GM19463 (cell line): Measurements from ENCODE around the gene TBX21.
"Not testable (repeated sequence)": the region's sequence is repeated elsewhere in the genome, so short reads cannot be mapped to it uniquely, and the experiment has no call there.

Experiments used
- ATAC-seq: cut with Tn5 transposase; IDR thresholded peaks from one replicate; pipeline ENCODE4 v1.9.1; 2021; ENCODE audit warnings: mild to moderate bottlenecking, moderate library complexity; ENCODE audit not compliant: unreplicated experiment

TBX21 gene

DNA sequence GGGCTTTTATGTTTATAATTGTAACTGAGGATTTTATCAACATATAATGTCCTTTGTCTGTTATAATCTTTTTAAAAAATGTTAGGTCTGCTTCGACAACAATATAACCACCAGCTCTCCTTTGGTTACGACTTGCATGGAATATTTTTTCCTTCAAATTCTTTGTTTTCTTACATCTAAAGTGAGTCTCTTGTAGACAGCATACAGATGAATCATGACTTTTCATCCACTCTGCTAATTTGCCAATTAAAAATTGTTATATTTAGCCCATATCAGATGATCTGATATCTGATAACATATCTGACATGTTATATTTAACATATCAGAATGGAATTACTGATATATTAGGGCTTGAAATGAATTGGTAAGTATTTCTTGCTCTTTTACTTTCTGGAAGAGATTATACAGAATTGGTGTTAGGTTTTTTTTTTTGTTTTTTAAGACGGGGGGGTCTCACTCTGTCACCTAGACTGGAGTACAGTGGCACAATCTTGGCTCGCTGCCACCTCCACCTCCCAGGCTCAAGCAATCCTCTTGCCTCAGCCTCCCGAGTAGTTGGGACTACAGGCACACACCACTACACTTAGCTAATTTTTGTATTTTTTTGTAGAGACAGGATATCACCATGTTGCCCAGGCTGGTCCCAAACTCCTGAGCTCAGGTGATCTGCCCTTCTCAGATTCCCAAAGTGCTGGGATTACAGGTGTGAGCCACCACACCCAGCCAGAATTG, 27.5 kb downstream of the TBX21 start:
- no peak for ATAC-seq

DNA sequence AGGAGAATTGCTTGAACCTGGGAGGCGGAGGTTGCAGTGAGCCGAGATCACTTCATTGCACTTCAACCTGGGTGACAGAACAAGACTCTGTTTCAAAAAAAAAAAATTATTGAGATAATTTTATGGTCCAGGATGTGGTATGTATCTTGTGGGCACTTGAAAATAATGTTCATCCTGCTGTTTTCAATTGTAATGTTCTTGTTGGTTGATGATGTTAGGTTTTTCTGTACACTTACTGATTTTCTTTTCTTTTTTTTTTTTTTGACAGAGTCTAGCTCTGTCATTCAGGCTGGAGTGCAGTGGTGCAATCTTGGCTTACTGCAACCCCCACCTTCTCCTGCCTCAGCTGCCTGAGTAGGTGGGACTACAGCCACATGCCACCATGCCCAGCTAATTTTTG, 29.7 kb downstream of the TBX21 start:
- ATAC-seq: no peak

DNA sequence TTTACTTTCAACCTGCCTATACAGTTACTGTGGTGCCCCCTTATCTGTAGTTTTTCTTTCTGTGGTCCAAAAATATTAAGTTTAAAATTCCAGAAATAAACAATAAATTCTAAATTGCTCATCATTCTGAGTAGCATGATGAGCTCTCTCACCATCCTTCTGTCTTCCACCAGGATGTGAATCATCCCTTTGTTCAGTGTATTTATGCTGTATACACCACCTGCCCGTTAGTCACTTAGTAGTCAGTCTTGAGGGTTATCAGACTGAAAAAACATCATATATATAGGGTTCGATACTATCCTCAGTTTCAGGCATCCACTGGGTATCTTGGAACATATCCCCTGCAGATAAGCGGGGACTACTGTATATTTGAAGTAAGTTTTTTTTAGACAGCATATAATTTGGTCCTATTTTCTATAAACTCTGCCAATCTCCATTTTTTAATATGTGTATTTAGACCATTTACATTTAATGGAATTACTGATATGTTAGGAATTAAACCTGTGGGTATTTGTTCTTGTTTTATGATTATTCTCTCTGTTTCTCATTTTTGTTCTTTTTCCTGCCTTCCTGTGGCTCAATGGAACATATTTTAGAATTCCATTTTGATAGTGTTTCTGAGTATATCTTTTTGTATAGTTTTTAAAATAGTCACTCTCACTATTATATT, 31.0 kb downstream of the TBX21 start:
- no peak for ATAC-seq

DNA sequence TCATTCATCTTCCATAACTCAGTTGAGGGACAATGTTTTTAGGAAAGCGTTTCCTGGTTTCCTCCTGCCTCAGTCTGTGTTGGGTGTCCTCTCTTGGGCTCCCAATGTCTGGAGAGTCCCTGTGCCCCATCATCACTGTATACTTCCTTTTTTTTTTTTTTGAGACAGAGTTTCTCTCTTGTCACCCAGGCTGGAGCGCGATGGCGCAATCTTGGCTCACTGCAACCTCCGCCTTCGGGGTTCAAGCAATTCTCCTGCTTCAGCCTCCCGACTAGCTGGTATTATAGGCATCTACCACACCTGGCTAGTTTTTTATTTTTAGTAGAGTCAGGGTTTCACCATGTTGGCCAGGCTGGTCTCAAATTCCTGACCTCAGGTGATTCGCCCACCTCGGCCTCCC, 40.6 kb downstream of the TBX21 start:
- ATAC-seq: not testable (repeated sequence)

DNA sequence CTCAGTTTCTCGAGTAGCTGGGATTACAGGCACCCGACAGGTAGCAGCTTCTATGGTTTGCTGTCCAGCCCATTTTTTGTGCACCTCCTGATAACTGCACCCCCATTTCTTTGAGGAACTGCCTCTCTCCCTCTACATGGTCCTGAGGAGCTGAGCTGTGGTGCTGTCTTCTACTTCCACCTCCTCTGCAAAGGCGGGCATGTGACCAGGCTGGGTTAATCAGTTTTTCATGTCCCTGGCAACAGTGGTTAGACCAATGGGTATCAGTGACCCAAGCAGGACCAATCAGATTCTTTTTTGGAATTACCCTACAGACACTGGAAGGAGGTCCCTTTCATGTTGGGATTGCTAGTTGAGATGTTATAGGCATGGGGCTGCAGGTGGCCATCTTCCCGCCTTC, 41.3 kb downstream of the TBX21 start:
- no peak for ATAC-seq

DNA sequence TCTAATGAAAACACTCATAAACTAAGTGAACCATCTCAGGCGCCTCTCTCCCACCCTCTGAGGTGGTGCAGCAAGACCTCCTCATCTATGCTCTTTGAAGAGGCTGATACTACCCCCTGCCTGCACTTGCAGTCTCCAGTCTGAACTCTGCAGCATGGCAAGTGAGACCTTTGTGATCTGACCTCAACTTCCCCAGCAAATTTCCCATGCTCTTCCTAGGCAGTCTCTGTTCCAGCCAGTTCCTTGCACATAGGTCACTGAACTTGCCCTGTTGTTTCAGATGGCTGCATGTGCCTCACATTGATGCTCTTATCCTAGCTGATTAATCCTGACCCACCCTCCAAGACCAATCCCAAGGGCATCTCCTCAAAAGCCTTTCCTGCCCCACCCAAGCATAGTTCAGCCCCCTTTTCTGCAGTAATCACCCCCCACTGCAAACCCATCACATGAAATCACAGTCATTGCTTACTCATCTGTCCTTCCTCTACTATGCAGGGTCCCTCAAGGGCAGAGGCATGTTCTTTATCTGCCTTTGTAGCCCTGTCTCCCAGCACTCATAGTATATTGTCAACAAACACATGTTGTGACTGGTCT, 42.0 kb downstream of the TBX21 start:
- ATAC-seq: no peak

DNA sequence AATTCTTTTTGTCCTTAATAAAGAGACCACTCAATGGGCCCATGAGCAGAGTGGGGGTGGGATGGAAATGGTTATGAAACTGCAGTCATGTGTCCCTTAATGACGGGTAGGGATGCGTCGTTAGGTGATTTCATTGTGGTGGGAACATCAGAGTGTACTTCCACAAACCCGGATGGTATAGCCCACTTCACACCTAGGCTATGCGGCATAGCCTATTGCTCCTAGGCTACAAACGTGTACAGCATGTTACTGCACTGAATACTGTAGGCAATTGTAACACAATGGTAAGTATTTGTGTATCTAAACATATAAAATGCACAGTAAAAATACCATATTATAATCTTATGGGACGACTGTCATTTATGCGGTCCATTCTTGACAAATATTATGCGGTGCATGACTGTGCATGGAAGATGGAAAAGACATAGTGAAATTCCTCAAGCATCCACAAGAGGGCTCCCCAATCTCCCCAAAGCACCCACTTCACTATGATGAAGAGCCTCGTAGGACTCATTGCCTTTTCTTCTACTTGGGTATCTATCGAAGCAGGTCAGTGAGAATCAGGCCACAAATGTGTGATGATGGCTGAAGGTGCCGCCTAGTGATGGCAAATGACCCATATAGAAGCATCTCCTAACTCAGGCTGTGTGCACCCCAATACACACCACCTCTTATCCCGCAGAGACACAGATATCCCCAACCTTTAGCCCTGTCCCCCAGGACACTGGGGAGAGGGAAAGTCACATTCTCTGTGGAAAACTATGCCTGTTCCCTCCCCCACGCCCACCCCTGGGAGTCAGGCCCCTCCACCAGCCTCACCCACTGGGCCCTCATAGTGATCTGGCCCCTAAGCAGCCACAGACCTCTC, 43.5 kb downstream of the TBX21 start:
- no peak for ATAC-seq

DNA sequence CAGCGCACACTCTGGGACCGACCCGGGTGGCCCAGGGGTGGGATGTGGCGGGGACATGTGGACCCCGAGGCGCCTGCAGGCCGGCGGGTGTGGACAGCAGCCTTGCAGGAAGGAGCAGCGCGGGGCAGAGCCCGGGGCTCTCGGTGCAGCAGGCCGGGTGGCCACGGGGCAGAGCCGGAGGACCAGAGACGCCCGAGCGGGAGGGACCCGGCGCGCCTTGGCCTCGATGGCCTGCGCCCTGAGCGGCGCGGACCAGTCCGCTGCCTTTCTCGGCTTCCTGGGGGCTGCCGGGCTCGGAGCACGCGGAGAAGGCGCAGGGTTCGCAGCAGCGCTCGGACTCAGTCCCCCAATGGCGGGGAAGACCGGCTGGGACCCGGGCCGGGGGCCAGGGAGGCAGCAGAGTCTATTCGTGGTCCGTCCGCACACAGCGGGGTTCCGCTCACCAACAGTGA, 45.2 kb downstream of the TBX21 start:
- ATAC-seq: no peak

DNA sequence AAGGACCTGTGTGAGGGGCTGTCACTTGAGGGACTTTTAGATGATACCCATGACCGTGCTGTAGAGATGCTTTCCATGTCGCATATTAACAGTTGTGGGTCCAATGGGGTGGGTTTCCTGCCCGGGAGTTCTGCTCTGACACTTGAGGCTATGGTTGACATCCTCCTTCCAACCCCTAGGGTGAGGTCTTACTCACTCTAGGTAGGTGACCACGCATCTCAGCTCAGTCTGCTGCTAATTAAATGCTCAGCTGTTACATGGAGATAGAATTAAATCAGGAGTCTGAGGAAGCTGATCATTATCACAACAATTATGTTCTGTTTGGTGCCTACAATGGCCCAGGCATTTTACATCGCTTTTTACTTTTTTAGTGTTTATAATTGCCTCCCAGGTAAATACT, 48.4 kb downstream of the TBX21 start:
- no peak for ATAC-seq

DNA sequence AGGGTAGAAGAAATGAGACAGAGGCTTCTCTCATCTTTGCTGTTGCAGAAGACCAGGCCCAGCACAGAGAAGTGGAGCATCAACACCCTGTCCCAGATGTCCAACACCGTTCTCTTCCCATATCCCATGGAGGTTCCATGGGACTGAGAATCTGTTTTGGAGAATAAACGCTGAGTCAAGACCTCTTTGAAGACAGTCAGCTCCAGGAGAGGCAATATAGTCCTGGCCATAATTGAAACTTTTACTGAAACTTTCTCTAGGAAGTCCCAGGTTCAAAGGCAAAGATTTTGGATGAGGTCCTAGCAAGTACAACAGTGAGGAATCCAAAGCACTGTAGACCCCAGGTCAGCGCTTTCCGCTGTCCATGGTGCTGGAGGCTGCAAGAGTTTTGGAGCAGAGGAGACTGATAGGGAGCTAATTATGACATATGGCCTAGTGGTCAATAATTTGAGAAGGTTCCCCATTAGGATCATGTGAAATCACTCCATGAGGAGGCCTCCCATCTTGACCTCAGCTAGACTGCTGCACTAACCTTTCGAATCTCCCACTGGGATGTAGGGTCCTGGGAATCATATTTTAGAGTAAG, 52.6 kb downstream of the TBX21 start:
- ATAC-seq: no peak

DNA sequence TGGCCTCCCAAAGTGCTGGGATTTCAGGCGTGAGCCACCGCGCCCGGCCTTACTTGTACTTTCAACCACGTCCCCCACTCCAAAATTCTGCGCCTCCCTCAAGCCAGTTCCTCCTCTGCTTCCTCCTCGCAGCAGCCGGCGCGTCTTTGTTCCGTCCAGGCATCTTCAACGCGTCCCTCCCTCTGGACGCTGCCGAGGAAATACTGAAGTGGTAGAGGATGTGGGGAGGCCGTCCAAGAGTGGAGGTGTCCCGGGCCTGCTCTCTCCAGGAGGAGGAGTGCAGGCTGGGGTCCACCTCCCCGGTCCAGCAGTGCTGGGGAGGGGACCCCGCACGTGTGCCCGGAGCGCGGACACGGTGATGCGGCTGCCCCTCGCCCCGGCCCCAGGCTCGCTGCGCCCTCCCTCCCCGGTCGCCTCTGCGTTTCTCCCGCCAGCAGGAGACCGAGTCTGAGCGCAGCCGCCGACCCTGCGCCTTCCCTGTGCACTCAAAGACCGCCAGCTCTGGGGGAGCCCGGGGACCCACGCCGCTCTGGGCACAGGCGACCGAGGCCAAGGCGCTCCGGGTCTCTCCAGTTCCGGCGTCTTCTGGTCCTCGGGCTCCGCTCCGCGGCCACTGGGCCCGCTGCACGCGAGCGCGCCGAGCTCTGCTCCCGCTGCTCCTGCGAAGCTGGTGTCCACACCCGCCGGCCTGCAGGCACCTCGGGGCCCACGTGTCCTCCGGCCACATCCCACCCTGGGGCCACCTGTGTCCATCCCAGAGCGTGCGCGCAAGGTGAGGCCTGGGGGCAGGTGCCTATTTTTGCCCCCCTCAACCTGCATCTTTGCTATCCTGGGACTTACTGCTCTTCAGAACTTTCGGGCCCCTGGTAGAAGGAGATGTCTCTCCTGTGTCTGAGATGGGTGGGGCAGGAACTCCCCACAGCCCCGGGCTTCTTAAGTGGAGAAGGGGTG, 56.9 kb downstream of the TBX21 start:
- ATAC-seq: no peak

DNA sequence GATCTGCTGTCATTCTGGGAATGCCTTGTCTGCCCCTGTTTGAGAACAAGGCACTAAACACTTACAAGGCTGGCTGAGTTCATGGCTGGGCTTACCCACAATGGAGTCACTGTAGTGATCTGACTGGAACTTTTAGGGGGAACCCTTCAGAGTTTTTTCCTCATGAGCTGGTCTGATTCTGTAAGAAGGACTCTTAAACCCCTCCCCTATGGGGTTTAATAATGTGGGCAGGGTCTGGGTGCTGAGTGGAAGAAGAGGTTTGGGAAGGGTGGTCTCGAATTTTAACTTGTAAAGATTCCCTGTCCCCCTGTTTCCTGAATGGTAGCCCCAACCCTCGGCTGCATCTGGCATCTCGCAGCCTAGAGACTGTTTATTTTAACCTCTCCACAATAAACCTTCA, 58.0 kb downstream of the TBX21 start:
- ATAC-seq: no peak

DNA sequence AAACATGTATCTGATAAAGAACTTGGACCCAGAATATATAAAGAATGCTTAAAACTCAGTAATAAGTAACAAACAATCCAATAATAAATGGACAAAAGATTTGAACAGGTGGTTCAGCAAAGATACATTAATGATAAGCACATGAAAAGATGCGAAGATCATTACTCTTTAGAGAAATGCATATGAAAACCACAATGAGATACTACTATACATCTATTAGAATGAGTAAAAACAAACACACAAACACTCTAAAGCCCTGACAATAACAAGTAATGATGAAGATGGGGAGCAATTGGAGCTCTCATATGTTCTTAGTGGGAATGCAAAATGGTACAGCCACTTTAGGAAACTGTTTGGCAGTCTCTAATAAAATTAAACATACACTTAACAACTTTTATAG, 59.4 kb downstream of the TBX21 start:
- no peak for ATAC-seq

DNA sequence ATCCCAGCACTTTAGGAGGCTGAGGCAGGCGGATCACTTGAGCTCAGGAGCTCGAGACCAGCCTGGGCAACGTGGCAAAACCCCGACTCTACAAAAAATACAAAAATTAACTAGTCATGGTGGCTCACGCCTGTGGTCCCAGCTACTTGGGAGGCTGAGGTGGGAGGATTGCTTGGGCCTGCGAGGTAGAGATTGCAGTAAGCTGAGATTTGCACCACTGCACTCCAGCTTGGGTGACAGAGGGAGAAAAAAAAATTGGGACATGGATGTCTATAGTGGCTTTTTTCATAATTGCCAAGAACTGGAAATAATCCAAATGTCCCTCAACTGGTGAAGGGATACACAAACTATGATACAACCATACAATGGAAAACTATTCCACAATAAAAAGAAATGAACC, 59.9 kb downstream of the TBX21 start:
- no peak for ATAC-seq
